ENCODE measurements around the gene TBC1D32.
A peak's percentile ranks its signal among the peaks of the same experiment; 100 is the strongest.
"Not testable (repeated sequence)": the region's sequence is repeated elsewhere in the genome, so short reads cannot be mapped to it uniquely, and the experiment has no call there.

The TBC1D32 gene

GRCh38 chr6:121351916-121352315 is 17.6 kb upstream of the TBC1D32 start:
- Histone ChIP-seq H3K27ac (ENCODE audit: insufficient read depth, low read length, poor library complexity, severe bottlenecking) (no peak overlapping the region), H3K9me3 (ENCODE audit: control insufficient read depth, low read length) (no peaks in the 10 kb centered on the region), H3K4me3 (ENCODE audit: insufficient read depth, low read depth, low read length, poor library complexity, severe bottlenecking) (no peak overlapping the region), H3K36me3 (ENCODE audit: control insufficient read depth, insufficient read depth, low read length) (no peaks in the 10 kb centered on the region), H3K27me3 (replicated peaks; ENCODE audit: control insufficient read depth, insufficient read depth, low read length, poor library complexity, severe bottlenecking) (no peaks in the 10 kb centered on the region), H3K4me1 (ENCODE audit: control insufficient read depth, insufficient read depth, low read length, poor library complexity, severe bottlenecking) (no peaks in the 10 kb centered on the region)
- DNase-seq: no peak

DNA sequence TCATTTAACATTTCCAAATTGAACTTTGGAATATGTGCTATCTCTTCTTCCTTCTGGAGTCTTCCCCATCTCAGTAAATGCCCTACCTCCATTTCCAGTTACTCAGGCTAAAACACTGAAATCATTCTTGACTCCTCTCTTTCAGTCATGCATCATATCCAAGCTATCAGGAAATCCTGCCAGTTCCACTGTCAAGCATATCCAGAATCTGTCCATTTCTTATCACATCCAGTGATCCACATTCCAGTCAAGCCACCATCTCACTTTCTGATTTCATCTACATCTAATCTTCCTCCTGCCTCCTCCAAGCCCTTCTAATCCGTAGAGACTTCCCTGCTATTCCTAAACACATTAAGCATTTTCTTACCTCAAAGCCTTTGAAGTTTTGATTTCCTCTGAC is 15.3 kb upstream of the TBC1D32 start:
- no peak overlapping the region for H3K27ac ChIP-seq (ENCODE audit: insufficient read depth, low read length, poor library complexity, severe bottlenecking)
- no peak overlapping the region for H3K4me3 ChIP-seq (ENCODE audit: insufficient read depth, low read depth, low read length, poor library complexity, severe bottlenecking)
- no peaks in the 10 kb centered on the region for H3K4me1 ChIP-seq (ENCODE audit: control insufficient read depth, insufficient read depth, low read length, poor library complexity, severe bottlenecking)
- H3K36me3 ChIP-seq (ENCODE audit: control insufficient read depth, insufficient read depth, low read length): no peaks in the 10 kb centered on the region
- DNase-seq: no peak
- H3K9me3 ChIP-seq (ENCODE audit: control insufficient read depth, low read length): no peaks in the 10 kb centered on the region
- no peaks in the 10 kb centered on the region for H3K27me3 ChIP-seq (replicated peaks; ENCODE audit: control insufficient read depth, insufficient read depth, low read length, poor library complexity, severe bottlenecking)

- H3K36me3 ChIP-seq (ENCODE audit: control insufficient read depth, insufficient read depth, low read length): no peaks in the 10 kb centered on the region
- no peak for DNase-seq
- H3K4me3 ChIP-seq (ENCODE audit: insufficient read depth, low read depth, low read length, poor library complexity, severe bottlenecking): no peak overlapping the region
Measured at GRCh38 chr6:121347484-121347883, 13.2 kb upstream of the TBC1D32 start.

DNA sequence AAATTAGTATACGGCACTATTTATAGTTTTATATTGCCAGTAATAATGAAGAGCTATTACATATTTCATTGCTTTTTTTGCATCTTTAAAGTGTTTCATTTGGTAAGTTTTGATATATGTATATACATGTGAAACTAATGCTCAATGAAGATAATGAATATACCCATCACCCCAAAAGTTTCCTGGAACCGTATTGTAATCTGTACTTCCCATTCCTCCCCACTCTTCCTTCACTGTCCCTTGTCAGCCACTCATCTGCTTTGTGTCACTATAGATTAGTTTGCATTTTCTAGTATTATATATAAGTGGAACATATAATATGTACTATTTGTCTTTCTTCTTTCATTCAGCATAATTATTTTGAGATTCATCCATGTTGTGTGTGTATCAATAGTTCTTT is 10.3 kb upstream of the TBC1D32 start:
- H3K4me1 ChIP-seq (ENCODE audit: control insufficient read depth, insufficient read depth, low read length, poor library complexity, severe bottlenecking): no peaks in the 10 kb centered on the region
- H3K27me3 ChIP-seq (replicated peaks; ENCODE audit: control insufficient read depth, insufficient read depth, low read length, poor library complexity, severe bottlenecking): no peaks in the 10 kb centered on the region
- DNase-seq: no peak
- no peaks in the 10 kb centered on the region for H3K9me3 ChIP-seq (ENCODE audit: control insufficient read depth, low read length)
- no peak overlapping the region for H3K27ac ChIP-seq (ENCODE audit: insufficient read depth, low read length, poor library complexity, severe bottlenecking)
- no peaks in the 10 kb centered on the region for H3K36me3 ChIP-seq (ENCODE audit: control insufficient read depth, insufficient read depth, low read length)
- H3K4me3 ChIP-seq (ENCODE audit: insufficient read depth, low read depth, low read length, poor library complexity, severe bottlenecking): no peak overlapping the region

More at GRCh38 chr6:121347484-121347883, 13.2 kb upstream of the TBC1D32 start:
- Histone ChIP-seq H3K27ac (ENCODE audit: insufficient read depth, low read length, poor library complexity, severe bottlenecking) (no peak overlapping the region), H3K4me1 (ENCODE audit: control insufficient read depth, insufficient read depth, low read length, poor library complexity, severe bottlenecking) (no peaks in the 10 kb centered on the region), H3K9me3 (ENCODE audit: control insufficient read depth, low read length) (no peaks in the 10 kb centered on the region), H3K27me3 (replicated peaks; ENCODE audit: control insufficient read depth, insufficient read depth, low read length, poor library complexity, severe bottlenecking) (no peaks in the 10 kb centered on the region)

GRCh38 chr6:121339639-121340226 is 5.5 kb upstream of the TBC1D32 start:
- Histone ChIP-seq H3K27me3 (replicated peaks; ENCODE audit: control insufficient read depth, insufficient read depth, low read length, poor library complexity, severe bottlenecking) (no peaks in the 10 kb centered on the region), H3K4me1 (ENCODE audit: control insufficient read depth, insufficient read depth, low read length, poor library complexity, severe bottlenecking) (no peaks in the 10 kb centered on the region), H3K36me3 (ENCODE audit: control insufficient read depth, insufficient read depth, low read length) (no peaks in the 10 kb centered on the region), H3K27ac (ENCODE audit: insufficient read depth, low read length, poor library complexity, severe bottlenecking) (no peak overlapping the region), H3K4me3 (ENCODE audit: insufficient read depth, low read depth, low read length, poor library complexity, severe bottlenecking) (no peak overlapping the region), H3K9me3 (ENCODE audit: control insufficient read depth, low read length) (no peaks in the 10 kb centered on the region)
- no peak for DNase-seq

- Histone ChIP-seq H3K9me3 (ENCODE audit: control insufficient read depth, low read length) (no peaks in the 10 kb centered on the region), H3K4me1 (ENCODE audit: control insufficient read depth, insufficient read depth, low read length, poor library complexity, severe bottlenecking) (peaks cover under 1% of the 10 kb centered on the region), H3K36me3 (ENCODE audit: control insufficient read depth, insufficient read depth, low read length) (no peaks in the 10 kb centered on the region), H3K4me3 (ENCODE audit: insufficient read depth, low read depth, low read length, poor library complexity, severe bottlenecking) (no peak overlapping the region), H3K27me3 (replicated peaks; ENCODE audit: control insufficient read depth, insufficient read depth, low read length, poor library complexity, severe bottlenecking) (no peaks in the 10 kb centered on the region), H3K27ac (ENCODE audit: insufficient read depth, low read length, poor library complexity, severe bottlenecking) (no peak overlapping the region)
- no peak for DNase-seq
Measured at GRCh38 chr6:121338956-121339355, 4.7 kb upstream of the TBC1D32 start.

- Histone ChIP-seq H3K27me3 (replicated peaks; ENCODE audit: control insufficient read depth, insufficient read depth, low read length, poor library complexity, severe bottlenecking) (no peaks in the 10 kb centered on the region), H3K4me3 (ENCODE audit: insufficient read depth, low read depth, low read length, poor library complexity, severe bottlenecking) (no peak overlapping the region), H3K36me3 (ENCODE audit: control insufficient read depth, insufficient read depth, low read length) (no peaks in the 10 kb centered on the region), H3K27ac (ENCODE audit: insufficient read depth, low read length, poor library complexity, severe bottlenecking) (no peak overlapping the region), H3K9me3 (ENCODE audit: control insufficient read depth, low read length) (no peaks in the 10 kb centered on the region), H3K4me1 (ENCODE audit: control insufficient read depth, insufficient read depth, low read length, poor library complexity, severe bottlenecking) (peaks cover 3% of the 10 kb centered on the region)
- no peak for DNase-seq
Measured at GRCh38 chr6:121338366-121338765, 4.1 kb upstream of the TBC1D32 start.

DNA sequence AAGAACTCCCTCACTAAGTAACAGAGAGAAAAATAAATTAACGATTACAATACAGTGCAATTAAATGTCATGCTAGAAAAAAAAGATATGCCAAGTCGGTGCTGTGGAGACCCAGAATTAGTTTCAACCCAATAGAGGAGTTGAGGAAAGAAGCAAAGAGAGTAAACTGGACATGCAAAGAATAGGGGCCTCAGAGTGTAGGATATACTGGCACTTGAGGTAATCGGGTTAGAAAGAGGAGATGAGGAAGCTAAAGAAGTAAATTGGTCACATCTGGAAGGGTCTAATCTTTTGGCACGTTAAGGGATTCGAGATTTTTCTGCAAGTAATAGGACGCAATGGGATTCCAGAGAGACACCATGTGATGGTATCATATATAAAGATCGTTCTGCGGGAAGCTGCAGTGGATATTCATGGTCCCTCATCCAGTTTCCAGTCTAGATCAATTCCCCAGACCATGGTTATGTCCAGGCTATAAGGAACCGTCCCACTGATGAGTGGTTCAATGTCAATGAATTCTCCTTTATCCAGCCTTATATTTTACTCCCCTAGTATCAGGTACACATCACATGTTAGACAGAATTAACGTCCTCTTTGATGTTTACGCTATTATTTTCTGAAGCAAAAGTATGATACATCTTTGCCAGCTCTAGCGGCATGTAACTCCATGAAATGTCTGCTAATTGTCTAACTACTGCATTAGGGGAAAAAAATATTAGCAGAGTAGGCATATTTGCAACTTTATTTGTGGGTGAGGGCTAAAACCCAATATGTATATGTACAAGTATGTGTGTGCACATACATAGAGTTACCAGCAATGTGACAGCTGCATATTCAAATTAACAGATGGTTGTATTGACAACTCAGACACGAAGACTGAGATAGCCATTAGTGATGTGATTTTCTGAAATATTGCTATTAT is 1.1 kb upstream of the TBC1D32 start:
- H3K4me1 ChIP-seq (ENCODE audit: control insufficient read depth, insufficient read depth, low read length, poor library complexity, severe bottlenecking): peaks cover 3% of the 10 kb centered on the region
- no peaks in the 10 kb centered on the region for H3K9me3 ChIP-seq (ENCODE audit: control insufficient read depth, low read length)
- no peak for DNase-seq
- H3K36me3 ChIP-seq (ENCODE audit: control insufficient read depth, insufficient read depth, low read length): no peaks in the 10 kb centered on the region
- H3K27me3 ChIP-seq (replicated peaks; ENCODE audit: control insufficient read depth, insufficient read depth, low read length, poor library complexity, severe bottlenecking): no peaks in the 10 kb centered on the region
- H3K27ac ChIP-seq (ENCODE audit: insufficient read depth, low read length, poor library complexity, severe bottlenecking): peak overlapping the region; percentile 96
- peak overlapping the region; percentile 98 for H3K4me3 ChIP-seq (ENCODE audit: insufficient read depth, low read depth, low read length, poor library complexity, severe bottlenecking)

- H3K36me3 ChIP-seq (ENCODE audit: control insufficient read depth, insufficient read depth, low read length); H3K4me1 ChIP-seq (ENCODE audit: control insufficient read depth, insufficient read depth, low read length, poor library complexity, severe bottlenecking); DNase-seq; H3K9me3 ChIP-seq (ENCODE audit: control insufficient read depth, low read length); H3K27me3 ChIP-seq (replicated peaks; ENCODE audit: control insufficient read depth, insufficient read depth, low read length, poor library complexity, severe bottlenecking): not testable (repeated sequence)
- Histone ChIP-seq H3K27ac (ENCODE audit: insufficient read depth, low read length, poor library complexity, severe bottlenecking) (peak overlapping the region; percentile 96), H3K4me3 (ENCODE audit: insufficient read depth, low read depth, low read length, poor library complexity, severe bottlenecking) (peak overlapping the region; percentile 98)
Measured at GRCh38 chr6:121333694-121334093, 586 bp downstream of the TBC1D32 start.

GRCh38 chr6:121333196-121333595 is 1.1 kb downstream of the TBC1D32 start:
- no peak for DNase-seq
- no peaks in the 10 kb centered on the region for H3K9me3 ChIP-seq (ENCODE audit: control insufficient read depth, low read length)
- H3K27me3 ChIP-seq (replicated peaks; ENCODE audit: control insufficient read depth, insufficient read depth, low read length, poor library complexity, severe bottlenecking): no peaks in the 10 kb centered on the region
- H3K4me3 ChIP-seq (ENCODE audit: insufficient read depth, low read depth, low read length, poor library complexity, severe bottlenecking): no peak overlapping the region
- H3K27ac ChIP-seq (ENCODE audit: insufficient read depth, low read length, poor library complexity, severe bottlenecking): no peak overlapping the region
- H3K4me1 ChIP-seq (ENCODE audit: control insufficient read depth, insufficient read depth, low read length, poor library complexity, severe bottlenecking): peaks cover 3% of the 10 kb centered on the region
- no peaks in the 10 kb centered on the region for H3K36me3 ChIP-seq (ENCODE audit: control insufficient read depth, insufficient read depth, low read length)
